ENCODE results near the gene SLC6A17.

Gene SLC6A17

DNA sequence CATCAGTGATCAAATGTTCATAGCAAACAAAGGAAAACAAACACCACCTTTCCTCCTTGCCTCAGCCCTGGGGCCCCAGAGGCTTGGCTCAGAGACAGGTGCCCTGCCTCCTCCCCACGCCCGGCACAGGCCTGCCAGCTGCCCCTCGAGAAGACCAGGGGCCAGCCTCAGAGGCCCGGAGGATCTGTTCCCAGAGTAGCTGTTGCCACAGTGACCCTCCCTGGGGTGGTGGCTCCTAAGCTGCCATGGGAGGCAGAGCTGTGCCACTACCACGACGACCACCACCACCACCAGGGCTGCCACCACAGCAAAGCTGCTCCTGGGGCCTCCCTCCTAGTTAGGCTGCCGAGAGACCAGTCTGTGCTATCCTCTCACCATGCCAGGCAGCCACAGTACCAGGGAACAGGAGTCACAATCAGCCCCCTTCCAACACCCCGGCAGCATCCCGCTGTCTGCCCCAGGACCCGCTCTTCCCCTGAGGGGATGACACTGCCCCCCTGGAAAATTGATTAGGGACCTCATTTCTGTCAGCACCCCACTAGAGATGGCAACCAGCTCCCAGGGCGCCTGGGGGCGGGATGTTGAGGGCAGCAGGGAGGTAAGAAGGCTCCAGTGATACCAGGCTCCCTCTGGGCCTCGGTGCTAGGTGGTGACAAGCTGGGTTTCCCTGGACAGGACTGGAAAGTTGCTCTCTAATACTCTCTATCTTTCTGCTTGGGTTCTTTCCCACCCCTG, 90.3 kb downstream of the SLC6A17 start:
- TF ChIP-seq, protein P1, sequence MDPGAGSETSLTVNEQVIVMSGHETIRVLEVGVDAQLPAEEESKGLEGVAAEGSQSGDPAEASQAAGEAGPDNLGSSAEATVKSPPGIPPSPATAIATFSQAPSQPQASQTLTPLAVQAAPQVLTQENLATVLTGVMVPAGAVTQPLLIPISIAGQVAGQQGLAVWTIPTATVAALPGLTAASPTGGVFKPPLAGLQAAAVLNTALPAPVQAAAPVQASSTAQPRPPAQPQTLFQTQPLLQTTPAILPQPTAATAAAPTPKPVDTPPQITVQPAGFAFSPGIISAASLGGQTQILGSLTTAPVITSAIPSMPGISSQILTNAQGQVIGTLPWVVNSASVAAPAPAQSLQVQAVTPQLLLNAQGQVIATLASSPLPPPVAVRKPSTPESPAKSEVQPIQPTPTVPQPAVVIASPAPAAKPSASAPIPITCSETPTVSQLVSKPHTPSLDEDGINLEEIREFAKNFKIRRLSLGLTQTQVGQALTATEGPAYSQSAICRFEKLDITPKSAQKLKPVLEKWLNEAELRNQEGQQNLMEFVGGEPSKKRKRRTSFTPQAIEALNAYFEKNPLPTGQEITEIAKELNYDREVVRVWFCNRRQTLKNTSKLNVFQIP (CRISPR knock-in tag; IDR thresholded peaks at IDR 0.05; ENCODE audit: borderline replicate concordance, low read depth): no peak
- TF ChIP-seq ISL1 (CRISPR knock-in tag; IDR thresholded peaks at IDR 0.05): no peak
- TF ChIP-seq GLIS3 (CRISPR knock-in tag; IDR thresholded peaks at IDR 0.05): no peak
- ATAC-seq: no peak

DNA sequence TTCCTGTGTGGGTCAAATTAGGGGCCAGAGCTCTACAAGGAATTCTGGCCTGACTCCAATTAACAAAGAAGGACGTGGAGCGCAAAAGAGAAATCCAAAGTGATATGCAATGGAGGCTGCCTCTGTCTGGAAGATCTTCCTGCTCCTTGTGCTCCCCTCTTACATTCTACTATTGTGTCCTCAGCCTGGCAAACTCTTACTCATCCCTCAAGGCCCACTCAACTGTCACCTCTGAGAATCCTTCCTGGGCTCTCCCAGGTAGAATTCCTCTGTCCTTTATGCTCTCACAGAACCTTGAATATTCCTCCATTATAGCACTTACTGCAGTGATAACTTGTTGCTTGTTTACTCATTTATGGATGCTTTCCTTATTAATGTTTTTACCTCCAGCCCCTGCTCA, 91.2 kb downstream of the SLC6A17 start:
- TF ChIP-seq ZC3H10 (CRISPR knock-in tag; IDR thresholded peaks at IDR 0.05) (no peak), ZFP3 (CRISPR knock-in tag; IDR thresholded peaks at IDR 0.05) (peak; percentile 92), PPARA (CRISPR knock-in tag; IDR thresholded peaks at IDR 0.05; ENCODE audit: borderline replicate concordance) (no peak)
- ATAC-seq: no peak

DNA sequence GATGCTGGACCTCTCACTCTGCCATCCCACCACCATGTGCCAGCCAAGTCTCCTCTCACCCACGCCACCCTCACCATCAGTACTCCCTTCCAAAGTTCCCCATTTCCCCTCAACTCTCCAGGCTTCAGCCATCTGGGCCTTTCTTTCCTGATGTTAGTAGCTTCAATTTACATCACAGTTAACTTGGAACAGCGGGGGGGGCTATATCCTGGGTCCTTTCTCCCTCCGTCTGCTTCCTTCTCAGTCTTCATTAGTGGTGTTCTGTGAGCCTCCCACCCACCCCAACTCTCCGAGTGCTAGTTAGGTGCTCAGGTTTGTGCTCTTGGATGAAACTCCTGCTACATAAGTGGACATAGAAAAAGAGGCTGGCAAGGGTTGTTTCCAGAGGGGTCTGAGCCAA, 91.8 kb downstream of the SLC6A17 start:
- no peak for ATAC-seq
- TF ChIP-seq ZNF565 (CRISPR knock-in tag; conservative IDR thresholded peaks at IDR 0.05; ENCODE audit: low read depth): no peak
- no peak for TF ChIP-seq ZC3H10 (CRISPR knock-in tag; IDR thresholded peaks at IDR 0.05)
- TF ChIP-seq CSDC2 (CRISPR knock-in tag; IDR thresholded peaks at IDR 0.05): no peak
- TF ChIP-seq ZFP3 (CRISPR knock-in tag; IDR thresholded peaks at IDR 0.05): no peak

DNA sequence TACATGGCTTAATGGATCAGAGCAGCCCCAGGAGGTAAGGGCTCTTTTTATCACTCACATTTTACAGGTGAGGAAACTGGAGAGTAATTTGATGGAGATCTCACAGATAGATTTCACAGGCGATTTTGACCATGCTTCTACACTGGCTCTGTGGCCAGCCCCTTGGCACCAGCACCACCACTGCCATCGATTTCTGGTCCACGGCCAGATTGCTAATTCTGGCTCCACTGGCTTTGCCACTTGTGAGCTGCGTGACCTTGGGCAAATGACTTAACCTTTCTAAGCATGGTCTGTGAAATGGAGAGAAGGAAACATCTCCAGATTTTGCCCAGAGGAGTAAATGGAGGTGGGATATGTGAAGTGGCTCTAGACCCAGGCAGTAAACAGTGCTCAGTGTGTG, 92.4 kb downstream of the SLC6A17 start:
- ATAC-seq: no peak
- TF ChIP-seq PPARA (CRISPR knock-in tag; IDR thresholded peaks at IDR 0.05; ENCODE audit: borderline replicate concordance) (no peak), RARB (CRISPR knock-in tag; IDR thresholded peaks at IDR 0.05) (no peak), TCF4 (CRISPR knock-in tag; IDR thresholded peaks at IDR 0.05; ENCODE audit: borderline replicate concordance) (no peak), OSR1 (CRISPR knock-in tag; IDR thresholded peaks at IDR 0.05) (no peak), SNAI2 (CRISPR knock-in tag; IDR thresholded peaks at IDR 0.05) (no peak), ZNF8 (CRISPR knock-in tag; IDR thresholded peaks at IDR 0.05) (no peak), ZNF565 (CRISPR knock-in tag; conservative IDR thresholded peaks at IDR 0.05; ENCODE audit: low read depth) (no peak), TOX (CRISPR knock-in tag; IDR thresholded peaks at IDR 0.05; ENCODE audit: borderline replicate concordance) (no peak), CSDC2 (CRISPR knock-in tag; IDR thresholded peaks at IDR 0.05) (no peak), GLIS3 (CRISPR knock-in tag; IDR thresholded peaks at IDR 0.05) (no peak), BACH2 (CRISPR knock-in tag; IDR thresholded peaks at IDR 0.05; ENCODE audit: borderline replicate concordance) (no peak), ZFP3 (CRISPR knock-in tag; IDR thresholded peaks at IDR 0.05) (no peak), ARNTL (CRISPR knock-in tag; IDR thresholded peaks at IDR 0.05; ENCODE audit: borderline replicate concordance, low read depth) (no peak), ZFP30 (CRISPR knock-in tag; IDR thresholded peaks at IDR 0.05) (no peak), ZNF70 (CRISPR knock-in tag; IDR thresholded peaks at IDR 0.05) (no peak), ZC3H10 (CRISPR knock-in tag; IDR thresholded peaks at IDR 0.05) (no peak), ESRRG (CRISPR knock-in tag; IDR thresholded peaks at IDR 0.05) (no peak)
- TF ChIP-seq, protein P2, sequence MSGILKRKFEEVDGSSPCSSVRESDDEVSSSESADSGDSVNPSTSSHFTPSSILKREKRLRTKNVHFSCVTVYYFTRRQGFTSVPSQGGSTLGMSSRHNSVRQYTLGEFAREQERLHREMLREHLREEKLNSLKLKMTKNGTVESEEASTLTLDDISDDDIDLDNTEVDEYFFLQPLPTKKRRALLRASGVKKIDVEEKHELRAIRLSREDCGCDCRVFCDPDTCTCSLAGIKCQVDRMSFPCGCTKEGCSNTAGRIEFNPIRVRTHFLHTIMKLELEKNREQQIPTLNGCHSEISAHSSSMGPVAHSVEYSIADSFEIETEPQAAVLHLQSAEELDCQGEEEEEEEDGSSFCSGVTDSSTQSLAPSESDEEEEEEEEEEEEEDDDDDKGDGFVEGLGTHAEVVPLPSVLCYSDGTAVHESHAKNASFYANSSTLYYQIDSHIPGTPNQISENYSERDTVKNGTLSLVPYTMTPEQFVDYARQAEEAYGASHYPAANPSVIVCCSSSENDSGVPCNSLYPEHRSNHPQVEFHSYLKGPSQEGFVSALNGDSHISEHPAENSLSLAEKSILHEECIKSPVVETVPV (CRISPR knock-in tag; IDR thresholded peaks at IDR 0.05): no peak
- TF ChIP-seq, protein P1 (CRISPR knock-in tag; IDR thresholded peaks at IDR 0.05; ENCODE audit: borderline replicate concordance, low read depth): no peak
- TF ChIP-seq, protein P3, sequence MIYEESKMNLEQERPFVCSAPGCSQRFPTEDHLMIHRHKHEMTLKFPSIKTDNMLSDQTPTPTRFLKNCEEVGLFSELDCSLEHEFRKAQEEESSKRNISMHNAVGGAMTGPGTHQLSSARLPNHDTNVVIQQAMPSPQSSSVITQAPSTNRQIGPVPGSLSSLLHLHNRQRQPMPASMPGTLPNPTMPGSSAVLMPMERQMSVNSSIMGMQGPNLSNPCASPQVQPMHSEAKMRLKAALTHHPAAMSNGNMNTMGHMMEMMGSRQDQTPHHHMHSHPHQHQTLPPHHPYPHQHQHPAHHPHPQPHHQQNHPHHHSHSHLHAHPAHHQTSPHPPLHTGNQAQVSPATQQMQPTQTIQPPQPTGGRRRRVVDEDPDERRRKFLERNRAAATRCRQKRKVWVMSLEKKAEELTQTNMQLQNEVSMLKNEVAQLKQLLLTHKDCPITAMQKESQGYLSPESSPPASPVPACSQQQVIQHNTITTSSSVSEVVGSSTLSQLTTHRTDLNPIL (CRISPR knock-in tag; IDR thresholded peaks at IDR 0.05; ENCODE audit: low read depth): no peak

DNA sequence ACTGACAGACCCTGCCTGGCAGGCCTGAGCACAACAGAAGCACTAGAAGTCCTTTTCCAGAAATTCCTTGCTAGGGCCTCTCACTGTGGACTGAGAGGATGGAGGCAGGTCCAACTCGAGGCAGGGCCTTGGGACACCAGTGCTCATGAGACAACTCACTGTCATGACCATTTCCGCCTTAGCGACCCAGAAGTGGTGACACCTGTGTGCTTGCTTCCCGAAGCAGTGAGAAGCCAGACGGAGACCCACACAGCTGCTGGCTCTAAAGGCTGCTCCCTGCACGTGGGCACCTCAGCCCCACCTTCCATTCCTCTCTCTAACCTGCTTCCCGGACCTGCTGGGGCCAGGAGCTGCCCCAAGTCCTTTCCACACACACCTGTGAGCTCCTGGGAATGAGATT, 92.9 kb downstream of the SLC6A17 start:
- no peak for ATAC-seq
- no peak for TF ChIP-seq ZNF70 (CRISPR knock-in tag; IDR thresholded peaks at IDR 0.05)
- no peak for TF ChIP-seq ZC3H10 (CRISPR knock-in tag; IDR thresholded peaks at IDR 0.05)
- TF ChIP-seq, protein P4, sequence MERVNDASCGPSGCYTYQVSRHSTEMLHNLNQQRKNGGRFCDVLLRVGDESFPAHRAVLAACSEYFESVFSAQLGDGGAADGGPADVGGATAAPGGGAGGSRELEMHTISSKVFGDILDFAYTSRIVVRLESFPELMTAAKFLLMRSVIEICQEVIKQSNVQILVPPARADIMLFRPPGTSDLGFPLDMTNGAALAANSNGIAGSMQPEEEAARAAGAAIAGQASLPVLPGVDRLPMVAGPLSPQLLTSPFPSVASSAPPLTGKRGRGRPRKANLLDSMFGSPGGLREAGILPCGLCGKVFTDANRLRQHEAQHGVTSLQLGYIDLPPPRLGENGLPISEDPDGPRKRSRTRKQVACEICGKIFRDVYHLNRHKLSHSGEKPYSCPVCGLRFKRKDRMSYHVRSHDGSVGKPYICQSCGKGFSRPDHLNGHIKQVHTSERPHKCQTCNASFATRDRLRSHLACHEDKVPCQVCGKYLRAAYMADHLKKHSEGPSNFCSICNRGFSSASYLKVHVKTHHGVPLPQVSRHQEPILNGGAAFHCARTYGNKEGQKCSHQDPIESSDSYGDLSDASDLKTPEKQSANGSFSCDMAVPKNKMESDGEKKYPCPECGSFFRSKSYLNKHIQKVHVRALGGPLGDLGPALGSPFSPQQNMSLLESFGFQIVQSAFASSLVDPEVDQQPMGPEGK (CRISPR knock-in tag; IDR thresholded peaks at IDR 0.05; ENCODE audit: borderline replicate concordance): no peak
- TF ChIP-seq ARNTL (CRISPR knock-in tag; IDR thresholded peaks at IDR 0.05; ENCODE audit: borderline replicate concordance, low read depth): no peak
- TF ChIP-seq ZFP30 (CRISPR knock-in tag; IDR thresholded peaks at IDR 0.05): no peak
- no peak for TF ChIP-seq ISL1 (CRISPR knock-in tag; IDR thresholded peaks at IDR 0.05)
- TF ChIP-seq SNAI2 (CRISPR knock-in tag; IDR thresholded peaks at IDR 0.05): no peak
- TF ChIP-seq PPARA (CRISPR knock-in tag; IDR thresholded peaks at IDR 0.05; ENCODE audit: borderline replicate concordance): no peak
- no peak for TF ChIP-seq ESRRG (CRISPR knock-in tag; IDR thresholded peaks at IDR 0.05)
- TF ChIP-seq, protein P5, sequence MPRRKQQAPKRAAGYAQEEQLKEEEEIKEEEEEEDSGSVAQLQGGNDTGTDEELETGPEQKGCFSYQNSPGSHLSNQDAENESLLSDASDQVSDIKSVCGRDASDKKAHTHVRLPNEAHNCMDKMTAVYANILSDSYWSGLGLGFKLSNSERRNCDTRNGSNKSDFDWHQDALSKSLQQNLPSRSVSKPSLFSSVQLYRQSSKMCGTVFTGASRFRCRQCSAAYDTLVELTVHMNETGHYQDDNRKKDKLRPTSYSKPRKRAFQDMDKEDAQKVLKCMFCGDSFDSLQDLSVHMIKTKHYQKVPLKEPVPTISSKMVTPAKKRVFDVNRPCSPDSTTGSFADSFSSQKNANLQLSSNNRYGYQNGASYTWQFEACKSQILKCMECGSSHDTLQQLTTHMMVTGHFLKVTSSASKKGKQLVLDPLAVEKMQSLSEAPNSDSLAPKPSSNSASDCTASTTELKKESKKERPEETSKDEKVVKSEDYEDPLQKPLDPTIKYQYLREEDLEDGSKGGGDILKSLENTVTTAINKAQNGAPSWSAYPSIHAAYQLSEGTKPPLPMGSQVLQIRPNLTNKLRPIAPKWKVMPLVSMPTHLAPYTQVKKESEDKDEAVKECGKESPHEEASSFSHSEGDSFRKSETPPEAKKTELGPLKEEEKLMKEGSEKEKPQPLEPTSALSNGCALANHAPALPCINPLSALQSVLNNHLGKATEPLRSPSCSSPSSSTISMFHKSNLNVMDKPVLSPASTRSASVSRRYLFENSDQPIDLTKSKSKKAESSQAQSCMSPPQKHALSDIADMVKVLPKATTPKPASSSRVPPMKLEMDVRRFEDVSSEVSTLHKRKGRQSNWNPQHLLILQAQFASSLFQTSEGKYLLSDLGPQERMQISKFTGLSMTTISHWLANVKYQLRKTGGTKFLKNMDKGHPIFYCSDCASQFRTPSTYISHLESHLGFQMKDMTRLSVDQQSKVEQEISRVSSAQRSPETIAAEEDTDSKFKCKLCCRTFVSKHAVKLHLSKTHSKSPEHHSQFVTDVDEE (CRISPR knock-in tag; IDR thresholded peaks at IDR 0.05): no peak
- TF ChIP-seq TOX (CRISPR knock-in tag; IDR thresholded peaks at IDR 0.05; ENCODE audit: borderline replicate concordance): no peak
- TF ChIP-seq ZNF8 (CRISPR knock-in tag; IDR thresholded peaks at IDR 0.05): no peak
